ENCODE measurements around the gene FYB1. TPM values are rescaled to one million over a fixed set of nuclear protein-coding genes. Genes with fewer than 3 reads are reported as not detected.
A peak's percentile ranks its signal among the peaks of the same experiment; 100 is the strongest.

Gene FYB1
- total and polyA plus RNA-seq, 2 experiments from 2014 or later, result not detected

- no peak for TF ChIP-seq ZNF462 (CRISPR knock-in tag; IDR thresholded peaks at IDR 0.05)
Measured at GRCh38 chr5:39120052-39120420, 99.3 kb downstream of the FYB1 start (continued).

GRCh38 chr5:39119404-39120051, 99.8 kb downstream of the FYB1 start:
- Mint-ChIP-seq H3K27ac (peak overlapping the region; percentile 55), H3K4me1 (no peaks in the 10 kb centered on the region), H3K36me3 (ENCODE audit: low read depth) (no peaks in the 10 kb centered on the region), H3K27me3 (ENCODE audit: insufficient read depth, low read depth, poor library complexity) (no peaks in the 10 kb centered on the region), H3K4me3 (no peak overlapping the region), H3K9me3 (no peaks in the 10 kb centered on the region)
- H2AFZ ChIP-seq, result no peak overlapping the region
- no peaks in the 10 kb centered on the region for H3K4me1 ChIP-seq (ENCODE audit: insufficient read depth)
- no peaks in the 10 kb centered on the region for H3K27me3 ChIP-seq (ENCODE audit: insufficient read depth)
- H3K4me2 ChIP-seq, result no peak overlapping the region
- H3K79me2 ChIP-seq (replicated peaks; ENCODE audit: insufficient read depth), result no peaks in the 10 kb centered on the region
- no peak overlapping the region for H3K27ac ChIP-seq (ENCODE audit: low read depth)
- H3K9me2 ChIP-seq (ENCODE audit: insufficient read depth), result no peaks in the 10 kb centered on the region
- DNase-seq (ENCODE audit: low spot score) (no peak), ATAC-seq (no peak)
- no peaks in the 10 kb centered on the region for H4K20me1 ChIP-seq (replicated peaks; ENCODE audit: insufficient read depth)
- no peak overlapping the region for H3K4me3 ChIP-seq
- no peaks in the 10 kb centered on the region for H3F3A ChIP-seq (replicated peaks; ENCODE audit: low read depth)
- no peaks in the 10 kb centered on the region for H3K36me3 ChIP-seq (ENCODE audit: insufficient read depth)
- TF ChIP-seq REST (IDR thresholded peaks at IDR 0.05; ENCODE audit: unreplicated experiment), result no peak
- TF ChIP-seq STAT1 (IDR thresholded peaks at IDR 0.05; ENCODE audit: unreplicated experiment), result no peak
- TF ChIP-seq NANOG (IDR thresholded peaks at IDR 0.05; ENCODE audit: borderline replicate concordance), result no peak
- no peak for TF ChIP-seq EZH2phosphoT487 (IDR thresholded peaks at IDR 0.05; ENCODE audit: unreplicated experiment)
- TF ChIP-seq CTCF (conservative IDR thresholded peaks at IDR 0.05; ENCODE audit: low read depth in 2 of 2), result no peak
- no peak for TF ChIP-seq ETS1 (IDR thresholded peaks at IDR 0.05)
- TF ChIP-seq CREB1 (CRISPR knock-in tag; IDR thresholded peaks at IDR 0.05; ENCODE audit: low read depth), result no peak
- TF ChIP-seq ZNF331 (CRISPR knock-in tag; IDR thresholded peaks at IDR 0.05; ENCODE audit: low read depth), result no peak

Data from GM23338 (cell line).